GM12875 (cell line): ENCODE results near the gene ZNF462.
A peak's percentile ranks its signal among the peaks of the same experiment; 100 is the strongest.

Experiments used
- H3K4me3 ChIP-seq: one replicate; pipeline ENCODE4 v1.5.1; 2011; ENCODE audit warnings: low read depth, low read length, control low read depth
- CTCF ChIP-seq: IDR thresholded peaks from 2 replicates; pipeline ENCODE4 v1.5.1; 2011; ENCODE audit warnings: low read depth, mild to moderate bottlenecking, control low read depth, inconsistent platforms, low read length, moderate library complexity, borderline replicate concordance; ENCODE audit not compliant: insufficient read depth

The ZNF462 gene

GRCh38 chr9:106862821-106863720, at the start of gene ZNF462:
Gene ZNF462 (plus strand): TSS chr9:106863166. CDS start chr9:106923384, 60,218 bp downstream.
- TF ChIP-seq CTCF, result no peak
- H3K4me3 ChIP-seq, result peak within 1 kb of the TSS; percentile 58

- no peak overlapping the region for H3K4me3 ChIP-seq
- TF ChIP-seq CTCF, result no peak
Observed at GRCh38 chr9:106816524-106816923, 46.4 kb upstream of the ZNF462 start.

- H3K4me3 ChIP-seq, result no peak overlapping the region
- no peak for TF ChIP-seq CTCF
Observed at GRCh38 chr9:106818034-106818433, 44.9 kb upstream of the ZNF462 start.

- no peak overlapping the region for H3K4me3 ChIP-seq
- TF ChIP-seq CTCF, result no peak
Observed at GRCh38 chr9:106820866-106821265, 42.1 kb upstream of the ZNF462 start.

- TF ChIP-seq CTCF, result no peak
- no peak overlapping the region for H3K4me3 ChIP-seq
Observed at GRCh38 chr9:106828070-106828469, 34.9 kb upstream of the ZNF462 start.

GRCh38 chr9:106828965-106829364, 34.0 kb upstream of the ZNF462 start:
- TF ChIP-seq CTCF, result no peak

GRCh38 chr9:106829666-106830408, 33.1 kb upstream of the ZNF462 start:
- TF ChIP-seq CTCF, result no peak

More at GRCh38 chr9:106828965-106829364, 34.0 kb upstream of the ZNF462 start:
- no peak overlapping the region for H3K4me3 ChIP-seq

More at GRCh38 chr9:106829666-106830408, 33.1 kb upstream of the ZNF462 start:
- no peak overlapping the region for H3K4me3 ChIP-seq
